CD4-positive, alpha-beta T cell treated with Interleukin-10 for 1 hour (primary cell): ENCODE results near the gene UBXN7.
"Not testable (repeated sequence)": the region's sequence is repeated elsewhere in the genome, so short reads cannot be mapped to it uniquely, and the experiment has no call there.

ENCODE experiments used
- DNase-seq: peaks from one replicate; pipeline ENCODE4 v3.0.0-alpha.2; 2020

UBXN7 gene, protein sequence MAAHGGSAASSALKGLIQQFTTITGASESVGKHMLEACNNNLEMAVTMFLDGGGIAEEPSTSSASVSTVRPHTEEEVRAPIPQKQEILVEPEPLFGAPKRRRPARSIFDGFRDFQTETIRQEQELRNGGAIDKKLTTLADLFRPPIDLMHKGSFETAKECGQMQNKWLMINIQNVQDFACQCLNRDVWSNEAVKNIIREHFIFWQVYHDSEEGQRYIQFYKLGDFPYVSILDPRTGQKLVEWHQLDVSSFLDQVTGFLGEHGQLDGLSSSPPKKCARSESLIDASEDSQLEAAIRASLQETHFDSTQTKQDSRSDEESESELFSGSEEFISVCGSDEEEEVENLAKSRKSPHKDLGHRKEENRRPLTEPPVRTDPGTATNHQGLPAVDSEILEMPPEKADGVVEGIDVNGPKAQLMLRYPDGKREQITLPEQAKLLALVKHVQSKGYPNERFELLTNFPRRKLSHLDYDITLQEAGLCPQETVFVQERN

DNA sequence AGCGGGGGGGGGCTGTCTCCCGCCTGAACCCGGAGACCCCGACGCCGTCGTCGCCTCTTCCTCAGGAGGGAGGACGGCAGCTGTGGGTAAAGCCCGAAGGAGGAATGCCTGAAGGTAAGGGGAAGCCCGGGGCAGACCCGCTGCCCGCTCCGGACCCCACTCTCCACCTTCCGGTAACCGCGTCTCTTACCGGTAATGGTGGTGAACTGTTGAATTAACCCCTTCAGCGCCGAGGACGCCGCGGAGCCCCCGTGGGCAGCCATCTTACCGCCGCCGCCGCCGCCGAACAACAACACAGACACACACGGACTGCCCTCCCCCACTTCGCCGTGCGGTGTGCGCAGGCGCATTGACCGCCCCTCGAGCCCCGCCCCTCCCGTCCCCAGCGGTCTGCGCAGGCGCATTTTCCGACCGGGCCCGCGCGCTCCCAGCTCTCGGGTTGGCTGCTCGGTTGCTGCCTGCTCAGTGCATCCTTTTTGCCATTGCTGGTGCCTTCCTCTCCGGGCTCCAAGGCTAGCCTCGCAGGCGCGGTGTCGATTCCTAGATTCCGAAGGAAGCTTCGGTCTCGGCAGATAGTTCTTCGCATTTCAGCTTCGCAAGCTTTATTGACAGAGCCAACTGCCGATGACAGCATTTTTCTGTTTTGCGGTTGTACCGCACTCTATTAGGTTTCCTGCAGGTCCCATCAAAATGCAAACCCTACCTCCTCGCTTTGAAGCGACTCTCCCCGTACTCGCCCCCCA, at the start of gene UBXN7:
Gene UBXN7, minus strand, starts transcription at position 291 of the 743 bp plus-strand sequence. Its CDS starts 28 bp downstream, at position 263.
- peak; percentile 97 for DNase-seq

DNA sequence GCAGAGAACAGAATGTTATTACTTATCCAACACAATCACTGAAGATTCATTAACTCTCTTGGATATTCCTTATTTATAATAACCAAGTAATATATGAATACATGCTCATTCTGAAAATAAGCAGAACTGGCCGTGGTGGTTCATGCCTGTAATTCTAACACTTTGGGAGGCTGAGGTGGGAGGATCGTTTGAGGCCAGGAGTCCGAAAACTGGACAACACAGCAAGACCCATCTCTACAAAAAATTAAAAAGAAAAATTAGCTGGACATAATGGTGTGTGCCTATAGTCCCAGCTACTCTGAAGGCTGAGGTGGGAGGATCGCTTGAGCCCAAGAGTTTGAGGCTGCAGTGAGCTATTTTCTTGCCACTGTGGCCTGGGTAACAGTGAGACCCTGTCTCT, 45.5 kb upstream of the UBXN7 start:
- no peak for DNase-seq

DNA sequence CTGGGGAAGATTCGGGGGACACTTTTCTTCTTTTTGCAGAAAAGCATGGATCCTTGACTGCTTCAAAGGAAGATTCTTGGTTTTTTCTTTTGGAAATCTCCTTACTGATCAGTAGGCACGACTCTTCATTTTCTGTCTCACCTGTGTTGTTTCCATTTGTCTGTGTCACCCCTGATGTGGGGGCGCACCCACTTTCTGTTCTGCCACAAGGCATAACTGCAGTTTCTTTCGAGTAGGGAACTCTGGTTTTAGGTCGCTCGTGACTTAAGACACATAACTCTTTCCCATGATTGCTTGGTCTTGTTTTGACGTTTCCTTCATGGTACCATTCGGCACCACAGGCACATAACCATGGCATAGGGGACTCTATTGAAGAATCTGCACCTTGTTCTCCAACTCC, 40.1 kb upstream of the UBXN7 start:
- DNase-seq: no peak

DNA sequence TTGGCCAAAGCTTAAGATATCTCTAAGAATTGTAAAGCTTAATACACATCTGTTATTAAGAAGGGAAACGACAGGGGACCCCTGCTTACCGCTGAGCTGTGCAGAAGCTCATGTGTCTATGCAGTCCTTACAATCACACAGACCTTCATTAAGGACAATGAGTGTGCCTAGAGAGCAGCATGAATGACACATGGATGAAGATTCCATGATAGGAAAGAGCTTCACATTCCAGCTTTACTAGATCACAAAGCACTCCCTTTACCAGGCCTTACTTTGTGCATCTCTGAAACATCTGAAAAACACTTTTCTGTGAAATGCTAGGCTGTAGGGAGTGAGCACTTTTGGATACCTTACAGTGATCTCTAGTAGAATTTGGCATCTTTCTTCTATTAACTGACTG, 39.3 kb upstream of the UBXN7 start:
- no peak for DNase-seq

DNA sequence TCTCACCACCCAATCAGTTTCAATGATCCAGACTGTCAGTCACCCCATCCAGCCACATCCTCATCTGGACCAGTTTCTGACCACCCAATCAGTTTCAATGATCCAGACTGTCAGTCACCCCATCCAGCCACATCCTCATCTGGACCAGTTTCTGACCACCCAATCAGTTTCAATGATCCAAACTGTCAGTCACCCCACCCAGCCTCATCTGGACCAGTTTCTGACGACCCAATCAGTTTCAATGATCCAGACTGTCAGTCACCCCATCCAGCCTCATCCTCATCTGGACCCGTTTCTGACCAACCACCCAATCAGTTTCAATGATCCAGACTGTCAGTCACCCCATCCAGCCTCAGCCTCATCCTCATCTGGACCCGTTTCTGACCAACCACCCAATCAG, 38.0 kb upstream of the UBXN7 start:
- not testable (repeated sequence) for DNase-seq

DNA sequence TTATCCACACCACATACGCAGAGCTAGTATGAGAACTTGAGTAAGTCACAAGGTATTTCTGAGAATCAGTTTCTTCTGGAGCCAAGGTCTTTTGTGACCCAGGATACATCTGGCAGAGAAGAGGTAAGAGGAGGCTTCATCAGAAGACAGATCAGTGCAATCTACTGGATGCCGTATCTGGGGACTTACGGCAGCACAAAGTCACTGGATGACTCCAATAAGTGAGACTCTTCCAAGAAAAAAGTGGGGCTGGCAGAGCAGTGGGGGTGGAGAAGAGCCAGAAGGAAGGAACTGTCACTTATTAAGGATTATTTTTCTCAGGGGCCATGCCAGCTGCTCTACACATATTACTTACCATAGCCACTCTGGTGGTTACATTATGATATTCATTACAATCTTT, 31.6 kb upstream of the UBXN7 start:
- no peak for DNase-seq

DNA sequence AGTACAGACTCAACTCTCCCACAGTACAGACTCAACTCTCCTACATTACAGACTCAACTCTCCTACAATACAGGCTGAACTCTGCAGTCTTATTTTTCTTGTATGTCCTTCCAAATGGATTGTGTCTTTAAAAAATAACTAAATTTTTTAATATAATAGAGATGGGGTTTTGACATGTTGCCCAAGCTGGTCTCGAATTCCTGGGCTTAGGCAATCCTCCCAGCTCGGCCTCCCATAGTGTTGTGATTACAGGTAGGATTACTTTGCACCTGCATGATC, 31.2 kb upstream of the UBXN7 start:
- DNase-seq: no peak

DNA sequence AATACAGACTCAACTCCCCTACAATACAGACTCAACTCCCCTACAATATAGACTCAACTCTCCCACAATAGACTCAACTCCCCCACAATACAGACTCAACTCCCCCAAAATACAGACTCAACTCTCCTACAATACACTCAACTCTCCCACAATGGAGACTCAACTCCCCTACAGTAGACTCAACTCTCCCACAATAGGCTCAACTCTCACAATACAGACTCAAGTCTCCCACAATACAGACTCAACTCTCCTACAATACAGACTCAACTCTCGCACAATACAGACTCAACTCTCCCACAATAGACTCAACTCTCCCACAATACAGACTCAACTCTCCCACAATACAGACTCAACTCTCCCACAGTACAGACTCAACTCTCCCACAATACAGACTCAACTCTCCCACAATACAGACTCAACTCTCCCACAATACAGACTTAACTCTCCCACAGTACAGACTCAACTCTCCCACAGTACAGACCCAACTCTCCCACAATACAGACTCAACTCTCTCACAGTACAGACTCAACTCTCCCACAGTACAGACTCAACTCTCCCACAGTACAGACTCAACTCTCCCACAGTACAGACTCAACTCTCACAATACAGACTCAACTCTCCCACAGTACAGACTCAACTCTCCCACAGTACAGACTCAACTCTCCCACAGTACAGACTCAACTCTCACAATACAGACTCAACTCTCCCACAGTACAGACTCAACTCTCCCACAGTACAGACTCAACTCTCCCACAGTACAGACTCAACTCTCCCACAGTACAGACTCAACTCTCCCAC, 30.7 kb upstream of the UBXN7 start:
- not testable (repeated sequence) for DNase-seq

DNA sequence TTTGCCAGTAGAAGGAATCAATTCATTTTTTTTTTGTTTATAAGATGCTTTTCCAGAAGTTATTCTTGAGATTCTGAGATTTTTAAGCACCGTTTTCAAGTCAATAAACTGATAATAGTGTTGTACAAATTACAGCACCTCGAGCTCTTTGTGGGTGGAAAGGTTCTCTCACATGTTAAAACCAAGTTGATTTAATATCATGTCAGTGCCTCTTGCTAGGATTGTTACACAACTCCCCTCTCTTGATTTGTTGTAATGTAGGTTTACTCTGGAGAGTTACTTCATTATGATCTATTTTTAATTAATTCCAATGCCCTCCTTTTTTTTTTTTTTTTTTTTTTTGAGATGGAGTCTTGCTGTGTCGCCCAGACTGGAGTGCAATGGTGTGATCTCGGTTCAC, 25.8 kb upstream of the UBXN7 start:
- DNase-seq: no peak

DNA sequence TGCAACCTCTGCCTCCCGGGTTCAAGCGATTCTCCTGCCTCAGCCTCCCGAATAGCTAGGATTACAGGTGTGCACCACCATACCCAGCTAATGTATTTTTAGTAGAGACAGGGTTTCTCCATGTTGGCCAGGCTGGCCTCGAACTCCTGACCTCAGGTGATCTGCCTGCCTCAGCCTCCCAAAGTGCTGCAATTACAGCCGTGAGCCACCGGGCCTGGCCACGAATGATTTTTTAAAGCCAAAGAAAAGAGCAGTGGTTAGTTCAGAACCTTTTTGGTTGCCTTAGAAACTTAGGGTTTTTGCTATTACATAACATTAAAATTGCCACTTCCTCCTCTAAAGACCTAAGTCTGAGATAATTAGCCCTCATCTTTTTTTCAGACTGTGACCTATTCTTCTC, 25.2 kb upstream of the UBXN7 start:
- DNase-seq: peak; percentile 38

DNA sequence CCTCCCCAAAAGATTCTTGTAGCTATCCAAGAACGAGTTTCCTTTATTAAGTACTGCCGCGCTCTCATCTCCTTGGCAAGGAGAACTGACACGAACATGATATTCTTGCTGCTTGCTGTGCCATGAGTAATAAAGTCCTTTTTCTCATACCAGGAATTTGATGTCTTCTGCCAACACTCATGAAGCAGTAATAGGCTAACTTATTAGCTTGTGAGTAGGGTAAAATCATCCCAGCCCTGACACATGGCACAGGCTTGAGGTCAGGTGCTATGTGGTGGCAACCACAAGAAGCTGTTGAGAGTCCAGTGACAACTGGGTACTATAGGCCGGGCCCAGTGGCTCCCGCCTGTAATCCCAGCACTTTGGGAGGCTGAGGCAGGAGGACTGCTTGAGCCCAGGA, 22.7 kb upstream of the UBXN7 start:
- DNase-seq: no peak

DNA sequence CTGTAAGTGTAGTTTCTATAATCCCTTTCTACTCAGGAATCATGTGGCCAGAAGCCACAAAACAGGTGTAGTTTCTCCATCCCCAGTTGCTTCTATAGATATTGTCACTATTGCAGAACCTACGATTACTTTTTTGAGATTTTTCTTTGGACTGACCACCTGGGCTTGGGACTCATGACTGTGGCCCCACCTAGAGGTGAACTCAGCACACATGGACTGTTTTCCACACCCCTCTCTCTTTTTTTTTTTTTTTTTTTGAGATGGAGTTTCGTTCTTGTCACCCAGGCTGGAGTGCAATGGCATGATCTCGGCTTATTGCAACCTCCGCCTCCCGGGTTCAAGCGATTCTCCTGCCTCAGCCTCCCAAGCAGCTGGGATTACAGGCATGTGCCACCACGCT, 13.2 kb upstream of the UBXN7 start:
- DNase-seq: not testable (repeated sequence)

DNA sequence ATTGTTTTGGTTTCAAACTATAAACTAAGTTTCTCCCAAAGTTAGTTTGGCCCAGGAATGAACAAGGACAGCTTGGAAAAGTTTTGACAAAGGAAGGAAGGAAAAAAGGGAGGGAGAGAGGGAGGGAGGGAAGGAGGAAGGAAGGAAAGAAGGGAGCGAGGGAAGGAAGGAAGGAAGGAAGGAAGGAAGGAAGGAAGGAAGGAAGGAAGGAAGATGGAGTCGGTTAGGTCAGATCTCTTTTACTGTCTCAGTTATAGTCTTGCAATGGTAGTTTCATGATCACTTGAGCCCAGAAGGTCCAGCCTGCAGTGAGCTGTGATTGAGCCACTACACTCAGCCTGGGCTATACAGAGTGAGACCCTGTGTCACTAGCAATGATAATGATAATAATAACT, 12.3 kb upstream of the UBXN7 start:
- DNase-seq: no peak

DNA sequence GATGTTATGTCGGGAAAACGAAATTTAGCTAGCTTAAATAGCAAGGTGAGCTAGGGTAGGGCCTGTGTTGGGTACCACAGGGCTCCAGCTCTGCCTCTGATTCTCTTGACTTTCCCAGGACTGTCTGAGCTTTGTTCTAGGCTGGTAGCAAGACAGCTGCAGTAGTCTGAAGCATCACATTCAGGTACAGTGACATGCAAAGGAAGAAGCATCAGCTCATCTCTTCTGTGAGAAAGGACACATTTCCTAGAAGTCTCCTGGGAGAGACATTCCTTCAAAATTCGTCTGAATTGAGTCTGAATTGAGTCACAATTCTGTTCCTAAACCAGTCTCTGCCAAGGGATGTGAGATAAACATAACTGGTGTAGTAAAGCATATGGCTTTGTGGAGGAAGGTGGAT, 8.5 kb upstream of the UBXN7 start:
- DNase-seq: no peak

DNA sequence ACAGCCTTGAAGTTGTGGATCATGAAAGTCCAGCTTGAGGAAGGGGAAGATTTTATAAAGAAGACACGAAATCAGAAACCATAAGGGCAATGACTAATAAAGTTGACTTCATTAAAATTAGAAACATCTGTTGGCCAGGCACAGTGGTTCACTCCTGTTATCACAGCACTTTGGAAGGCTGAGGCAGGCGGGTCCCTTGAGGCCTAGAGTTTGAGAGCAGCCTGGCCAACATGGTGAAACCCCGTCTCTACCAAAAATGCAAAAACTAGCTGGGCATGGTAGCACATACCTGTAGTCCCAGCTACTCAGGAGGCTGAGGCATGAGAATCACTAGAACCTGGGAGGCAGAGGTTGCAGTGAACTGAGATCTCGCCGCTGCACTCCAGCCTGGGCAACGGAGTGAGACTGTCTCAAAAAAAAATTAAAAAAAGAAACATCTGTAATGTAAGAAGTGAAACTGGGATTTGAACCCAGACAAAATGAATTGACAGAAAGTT, 7.9 kb upstream of the UBXN7 start:
- DNase-seq: no peak

DNA sequence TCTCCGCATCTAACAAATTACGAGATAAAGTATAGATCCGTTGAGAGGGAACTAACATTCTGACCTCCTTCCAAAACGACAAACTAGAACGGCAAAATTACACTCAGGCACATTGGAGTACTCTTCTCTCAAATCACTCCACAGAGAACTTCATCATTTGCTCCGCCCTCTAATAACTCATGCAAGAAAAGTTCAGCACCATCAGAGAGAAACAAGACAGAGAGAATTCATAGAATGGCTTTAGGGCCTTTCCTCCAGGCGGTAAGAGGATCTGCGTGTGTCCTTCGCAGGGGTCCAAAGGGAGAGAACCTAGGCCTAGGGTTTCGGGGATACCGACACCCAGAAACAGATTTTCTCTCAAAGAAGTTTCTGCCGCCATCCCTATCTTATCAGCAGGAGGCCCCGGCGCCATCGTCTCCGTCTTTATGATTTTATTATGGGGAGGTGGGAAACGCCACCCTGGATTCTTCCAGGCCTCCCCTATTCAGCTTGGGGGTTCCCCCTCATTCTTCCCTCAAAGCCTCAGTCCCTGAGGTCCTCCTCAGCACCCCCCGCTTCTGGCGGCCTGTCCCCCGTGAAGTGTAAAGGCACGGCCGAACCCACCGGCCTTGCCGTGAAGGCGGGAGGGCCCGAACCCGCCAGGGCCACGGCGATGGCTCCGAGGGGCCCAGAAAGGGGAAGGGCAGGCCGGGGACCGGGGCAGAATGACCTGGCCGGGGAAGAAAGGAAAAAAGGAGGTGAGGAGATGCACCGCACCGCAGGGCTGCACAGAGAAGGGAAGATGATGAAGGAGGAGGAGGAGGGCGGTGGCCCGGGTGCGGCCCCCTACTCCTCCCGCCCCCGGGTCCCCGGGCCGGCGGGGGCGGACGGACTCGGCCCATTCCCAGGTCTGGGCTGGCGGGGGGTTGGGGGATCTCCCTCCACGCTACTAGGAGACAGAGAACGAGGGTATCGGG, 768 bp downstream of the UBXN7 start:
- peak; percentile 44 for DNase-seq

DNA sequence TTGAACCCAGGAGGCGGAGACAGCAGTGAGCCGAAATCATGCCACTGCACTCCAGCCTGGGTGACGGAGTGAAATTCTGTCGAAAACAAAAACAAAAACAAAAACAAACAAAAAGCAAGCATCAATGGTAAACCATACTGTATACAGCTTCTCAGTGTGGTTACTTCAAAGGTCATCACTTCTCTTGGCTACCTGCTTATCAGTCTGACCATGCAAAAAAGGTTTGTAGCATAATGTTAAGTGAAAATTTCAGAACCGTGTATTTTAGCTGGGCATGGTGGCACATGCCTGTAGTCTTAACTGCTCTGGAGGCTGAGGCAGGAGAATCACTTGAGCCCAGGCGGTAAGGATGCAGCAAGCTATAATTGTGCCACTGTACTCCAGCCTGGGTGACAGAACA, 4.2 kb downstream of the UBXN7 start:
- no peak for DNase-seq

DNA sequence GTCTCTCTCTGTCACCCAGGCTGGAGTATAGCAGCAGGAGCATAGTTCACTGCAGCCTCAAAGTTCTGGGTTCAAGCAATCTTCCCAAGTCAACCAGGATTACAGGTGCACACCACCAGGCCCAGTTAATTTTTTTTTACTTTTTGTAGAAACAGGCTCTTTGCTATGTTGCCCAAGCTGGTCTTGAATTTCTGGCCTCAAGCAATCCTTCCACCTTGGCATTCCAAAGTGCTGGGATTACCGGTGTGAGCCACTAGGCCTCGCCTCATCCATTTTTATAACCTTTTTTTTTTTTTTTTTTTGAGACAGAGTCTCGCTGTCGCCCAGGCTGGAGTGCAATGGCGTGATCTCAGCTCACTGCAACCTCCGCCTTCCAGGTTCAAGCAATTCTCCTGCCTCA, 7.8 kb downstream of the UBXN7 start:
- not testable (repeated sequence) for DNase-seq

DNA sequence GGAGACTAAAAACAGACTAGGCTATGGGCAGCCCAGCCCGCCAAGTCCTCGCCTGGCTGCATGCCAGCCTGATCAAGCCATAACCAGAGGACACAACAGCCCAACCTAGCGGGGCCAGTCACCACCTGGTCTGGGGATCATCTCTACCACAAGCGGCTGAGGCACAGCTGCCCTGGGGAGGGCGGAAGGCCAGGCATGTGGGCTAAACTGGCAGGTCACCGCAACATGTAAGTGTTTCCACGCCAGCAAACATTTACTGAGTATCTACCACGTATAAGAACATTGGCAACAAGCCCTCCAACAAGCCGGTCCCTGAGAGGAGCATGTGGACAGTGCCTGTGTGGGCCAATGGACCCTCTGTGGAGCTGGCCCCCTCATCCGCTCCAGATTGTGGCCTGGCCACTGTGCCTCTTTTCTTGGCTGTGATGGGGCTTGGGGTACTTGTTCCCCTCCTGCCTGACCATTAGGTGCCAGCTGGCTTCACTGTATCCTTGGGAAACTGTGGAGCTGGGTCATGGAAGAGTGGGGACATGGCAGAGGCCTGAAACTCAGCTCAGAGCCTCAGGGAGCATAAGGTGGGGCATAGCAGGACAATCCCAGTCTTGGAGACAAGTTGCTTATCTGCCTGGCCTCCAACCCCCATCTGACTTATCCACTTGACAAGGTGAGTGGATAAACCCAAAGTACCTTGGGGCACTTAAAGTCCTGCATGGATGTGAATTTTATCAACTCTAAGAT, 9.0 kb downstream of the UBXN7 start:
- DNase-seq: no peak

DNA sequence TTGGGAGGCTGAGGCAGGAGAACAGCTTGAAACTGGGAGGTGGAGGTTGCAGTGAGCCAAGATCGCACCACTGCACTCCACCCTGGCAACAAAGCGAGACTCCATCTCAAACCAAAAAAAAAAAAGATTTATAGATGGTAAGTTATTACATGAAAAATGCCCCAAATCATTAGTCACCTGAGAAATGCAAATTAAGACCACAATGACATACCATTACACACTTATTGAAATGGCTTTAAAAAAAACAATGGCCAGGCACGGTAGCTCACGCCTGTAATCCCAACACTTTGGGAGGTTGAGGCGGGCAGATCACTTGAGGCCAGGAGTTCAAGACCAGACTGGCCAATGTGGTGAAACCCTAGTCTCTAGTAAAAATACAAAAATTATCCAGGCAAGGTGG, 10.6 kb downstream of the UBXN7 start:
- DNase-seq: not testable (repeated sequence)

DNA sequence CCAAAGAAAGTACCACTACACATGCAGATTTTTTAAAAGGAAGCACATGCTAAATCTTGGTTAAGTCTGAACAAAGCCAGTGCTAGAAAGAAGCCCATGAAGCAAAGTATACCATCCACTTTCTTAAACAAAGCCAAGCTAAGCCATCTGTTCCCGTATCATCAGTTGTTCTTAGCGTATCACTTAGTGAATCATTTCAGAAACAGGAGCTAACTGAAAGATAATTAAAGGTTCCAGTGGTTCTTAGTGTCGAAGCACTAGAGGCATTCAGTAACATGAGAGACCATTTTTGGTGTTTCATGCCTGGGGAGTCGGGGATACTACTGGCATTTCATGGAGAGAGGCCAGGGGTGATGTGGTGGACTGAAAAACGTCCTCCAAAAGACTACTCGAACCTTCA, 12.8 kb downstream of the UBXN7 start:
- DNase-seq: no peak

DNA sequence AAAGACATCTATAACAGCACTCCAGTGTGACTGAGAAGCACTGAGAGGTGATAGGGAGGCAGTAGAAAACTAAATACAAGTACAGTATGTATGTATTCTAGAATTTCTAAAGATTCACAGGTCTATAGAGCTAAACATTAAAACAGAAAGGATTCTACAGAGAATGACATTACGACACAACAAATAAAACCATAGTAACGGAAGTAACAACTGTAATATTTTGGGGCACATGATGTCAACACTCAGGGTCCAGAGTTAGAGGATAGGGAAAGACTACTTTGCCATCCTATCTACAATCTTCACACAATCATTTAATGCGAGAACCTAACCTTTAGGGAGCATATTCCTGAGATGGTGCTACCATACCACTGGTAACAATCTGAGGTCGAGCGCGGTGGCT, 13.6 kb downstream of the UBXN7 start:
- DNase-seq: no peak
